HG03095 (cell line): ENCODE data around the gene OTULIN.

Experiments used
- ATAC-seq: cut with Tn5 transposase; IDR thresholded peaks from one replicate; pipeline ENCODE4 v1.9.1; 2021; ENCODE audit warnings: moderate library complexity; ENCODE audit not compliant: unreplicated experiment

OTULIN gene

GRCh38 chr5:14716755-14717752 lies 52.5 kb downstream of the OTULIN start:
- ATAC-seq, result no peak

DNA sequence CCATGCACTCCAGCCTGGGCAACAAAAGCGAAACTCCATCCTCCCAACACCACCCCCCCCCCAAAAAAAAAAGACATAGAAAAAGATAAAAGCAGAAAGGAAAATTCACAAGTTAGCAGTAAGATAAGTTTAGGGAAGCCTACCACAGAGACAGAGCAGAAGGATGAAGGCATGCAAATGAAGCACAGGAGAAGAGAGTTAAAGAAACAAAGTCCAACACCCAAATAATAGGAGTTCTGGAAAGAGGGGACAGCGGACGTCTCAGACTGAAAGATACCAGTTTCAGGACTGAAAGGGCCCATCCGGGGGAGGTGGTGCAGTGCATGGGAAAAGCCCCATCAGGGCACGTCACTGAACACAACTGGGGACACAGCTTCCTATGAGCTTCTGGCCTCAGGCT lies 54.3 kb downstream of the OTULIN start:
- ATAC-seq, result no peak

DNA sequence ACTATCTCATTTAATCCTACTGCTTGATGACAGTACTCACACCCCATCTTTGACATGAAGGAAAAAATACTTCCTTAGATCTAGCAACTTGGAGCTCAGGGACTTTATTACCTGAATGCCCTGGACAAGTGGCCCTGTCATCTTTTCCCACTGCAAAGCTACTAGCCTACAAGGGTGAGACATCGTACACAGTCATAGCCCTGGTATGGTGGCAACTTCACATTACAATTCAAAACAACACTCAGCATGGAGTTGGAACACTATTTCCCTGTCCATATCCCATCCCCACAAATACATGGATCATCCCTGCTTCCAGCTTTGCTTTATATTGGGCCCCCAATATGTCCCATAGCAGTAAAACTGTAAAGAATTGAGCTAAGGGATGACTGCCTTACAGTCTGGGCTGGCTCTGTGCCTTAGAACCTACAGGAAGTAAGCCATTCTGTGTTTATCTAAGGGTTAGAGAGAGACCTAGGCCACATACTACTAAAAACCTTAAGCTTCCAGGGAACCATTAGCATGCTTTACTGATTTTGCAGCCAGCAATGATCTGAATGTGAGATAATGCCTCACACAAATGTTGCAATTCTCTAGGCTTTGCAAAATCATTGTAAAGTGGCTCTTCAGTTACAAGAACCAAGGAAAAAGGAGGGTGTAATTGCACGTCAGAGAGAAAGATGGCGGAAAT lies 55.9 kb downstream of the OTULIN start:
- no peak for ATAC-seq

- ATAC-seq, result no peak
These were observed 57.6 kb downstream of the OTULIN start for GRCh38 chr5:14721990-14722656.

GRCh38 chr5:14722923-14723322 lies 58.4 kb downstream of the OTULIN start:
- ATAC-seq, result no peak

- no peak for ATAC-seq
These were observed 59.2 kb downstream of the OTULIN start for GRCh38 chr5:14723701-14724132.

DNA sequence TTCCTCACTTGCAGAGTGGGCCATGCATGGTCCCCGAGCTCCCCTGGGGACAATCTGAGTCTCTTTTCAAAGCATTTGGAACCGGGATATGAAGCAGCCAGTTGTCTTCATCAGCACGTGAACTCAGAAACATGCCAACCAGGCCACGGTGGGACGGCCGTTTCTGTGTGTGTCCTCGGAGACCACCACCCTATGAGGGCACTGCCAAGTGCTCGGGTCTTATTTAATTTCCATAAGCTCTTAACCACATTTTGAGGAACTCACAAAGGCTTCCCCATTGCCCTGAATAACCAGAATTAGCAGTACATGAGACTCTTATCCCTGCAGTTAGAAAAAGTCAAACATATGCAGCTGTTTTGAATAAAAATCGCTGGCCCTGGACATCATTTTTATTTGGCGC lies 60.1 kb downstream of the OTULIN start:
- ATAC-seq, result no peak

GRCh38 chr5:14726066-14726838 lies 61.7 kb downstream of the OTULIN start:
- no peak for ATAC-seq

GRCh38 chr5:14727428-14727865 lies 62.9 kb downstream of the OTULIN start:
- ATAC-seq, result peak; percentile 83

GRCh38 chr5:14727928-14728458 lies 63.5 kb downstream of the OTULIN start:
- no peak for ATAC-seq

DNA sequence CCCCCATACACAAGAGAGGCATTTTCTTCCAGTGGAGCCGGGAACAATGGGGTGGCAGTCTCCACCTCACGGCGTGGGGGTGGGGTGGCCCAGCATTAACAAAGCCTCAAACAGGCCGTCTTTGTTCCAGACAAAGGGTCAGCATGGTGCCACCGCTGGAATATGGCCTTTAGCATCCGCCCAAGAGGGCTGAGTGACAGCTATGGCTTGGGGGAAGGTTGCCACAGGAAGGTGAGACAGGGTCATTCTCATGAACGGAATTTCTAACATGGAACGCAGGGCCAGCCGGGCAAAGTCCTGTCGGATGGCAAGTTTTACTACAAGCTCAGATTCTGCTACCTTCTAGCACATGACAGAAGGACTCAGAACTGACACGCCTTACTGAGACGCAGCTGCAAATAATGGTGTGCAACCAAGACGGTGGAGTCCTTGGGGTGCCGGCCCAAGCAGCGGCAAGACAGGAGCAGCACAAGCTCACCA lies 64.0 kb downstream of the OTULIN start:
- ATAC-seq, result no peak

- no peak for ATAC-seq
These were observed 65.2 kb downstream of the OTULIN start for GRCh38 chr5:14729448-14730385.

DNA sequence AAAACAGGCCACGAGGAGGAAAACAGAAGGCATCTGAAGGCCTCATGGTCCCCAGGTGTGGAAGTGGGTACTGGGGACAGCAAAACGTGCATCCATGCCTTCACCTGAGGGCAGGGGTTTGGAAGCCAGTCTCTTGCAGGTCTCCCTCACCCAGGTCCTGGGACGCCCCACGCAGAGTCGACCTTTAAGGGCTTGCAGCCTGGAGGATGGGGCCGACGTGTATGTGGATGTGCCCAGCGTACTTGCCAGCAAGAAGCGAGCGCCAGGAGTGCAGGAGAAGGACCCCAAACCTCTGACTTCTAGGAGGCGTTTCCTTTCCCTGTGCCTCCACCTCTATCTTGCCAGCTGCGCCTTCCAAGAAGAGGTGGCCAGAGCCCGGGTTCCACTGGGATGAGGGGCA lies 65.9 kb downstream of the OTULIN start:
- no peak for ATAC-seq

DNA sequence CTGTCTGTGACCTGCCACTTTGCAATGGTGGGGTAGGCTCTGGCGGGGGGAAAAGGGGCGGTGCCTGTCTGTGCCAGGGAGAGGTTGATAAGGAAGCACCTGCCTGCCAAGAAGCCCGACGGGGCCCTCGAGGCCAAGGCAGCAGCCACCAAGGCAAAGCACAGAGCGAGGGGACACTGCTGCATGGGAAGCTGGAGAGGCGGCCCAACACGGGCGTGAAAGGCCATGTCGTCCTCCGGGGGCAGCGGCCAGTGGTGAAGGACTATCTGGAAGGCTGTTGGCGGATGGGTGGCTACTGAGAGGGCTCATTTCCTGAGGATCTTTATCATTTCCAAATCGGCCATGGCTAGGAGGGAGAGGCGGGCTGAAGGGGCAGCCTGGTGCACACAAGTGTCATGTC lies 66.4 kb downstream of the OTULIN start:
- ATAC-seq, result no peak

- no peak for ATAC-seq
These were observed 68.5 kb downstream of the OTULIN start for GRCh38 chr5:14732991-14733390.

GRCh38 chr5:14733661-14734060 lies 69.1 kb downstream of the OTULIN start:
- ATAC-seq, result no peak

- no peak for ATAC-seq
These were observed 69.9 kb downstream of the OTULIN start for GRCh38 chr5:14734396-14734795.

DNA sequence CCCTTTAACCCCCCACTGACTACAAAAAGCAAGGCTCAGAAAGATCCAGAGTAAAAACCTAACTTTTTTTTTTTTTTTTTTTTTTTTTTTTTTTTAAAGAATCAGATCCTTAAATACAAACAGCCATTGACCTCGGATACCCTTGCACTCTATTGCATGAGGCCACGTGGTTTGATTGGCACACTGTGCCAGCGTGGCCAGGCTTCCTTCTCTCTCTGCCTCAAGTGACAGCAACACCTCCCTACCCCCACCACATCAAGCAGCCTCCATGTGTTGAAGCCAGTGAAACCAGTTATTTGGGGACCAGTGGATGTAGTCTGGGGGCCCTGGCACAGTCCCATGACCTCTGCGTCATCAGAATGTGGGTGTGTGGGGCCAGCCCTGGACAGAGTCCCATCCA lies 71.4 kb downstream of the OTULIN start:
- ATAC-seq, result no peak

GRCh38 chr5:14737291-14737690 lies 72.8 kb downstream of the OTULIN start:
- ATAC-seq, result no peak
